Gastroesophageal sphincter (tissue), 3 donors: ENCODE measurements around the gene STYXL2.

ENCODE experiments used
- POLR2A ChIP-seq, 2 donors: fragments of 450-650 bp; IDR thresholded peaks; one replicate each; pipeline ENCODE4 v1.6.1; 2017; ENCODE audit warnings: antibody characterized with exemption in 2 of 2, mild to moderate bottlenecking in 2 of 2, moderate library complexity in 1 of 2
- POLR2AphosphoS5 ChIP-seq: sonication (generic); formaldehyde crosslinking; IDR thresholded peaks from one replicate; pipeline ENCODE4 v1.6.1; 2017; ENCODE audit warnings: antibody characterized with exemption
- TF ChIP-seq, protein P1 (sequence below), 4 experiments: fragments of 200-600 bp in 2 of 4; fragments of 450-650 bp in 2 of 4; sonication (generic) in 1 of 4; IDR thresholded peaks; one replicate each; pipeline ENCODE4 v1.5.1; 2017 to 2019; ENCODE audit warnings: antibody characterized with exemption in 4 of 4, mild to moderate bottlenecking in 2 of 4, moderate library complexity in 2 of 4

DNA sequence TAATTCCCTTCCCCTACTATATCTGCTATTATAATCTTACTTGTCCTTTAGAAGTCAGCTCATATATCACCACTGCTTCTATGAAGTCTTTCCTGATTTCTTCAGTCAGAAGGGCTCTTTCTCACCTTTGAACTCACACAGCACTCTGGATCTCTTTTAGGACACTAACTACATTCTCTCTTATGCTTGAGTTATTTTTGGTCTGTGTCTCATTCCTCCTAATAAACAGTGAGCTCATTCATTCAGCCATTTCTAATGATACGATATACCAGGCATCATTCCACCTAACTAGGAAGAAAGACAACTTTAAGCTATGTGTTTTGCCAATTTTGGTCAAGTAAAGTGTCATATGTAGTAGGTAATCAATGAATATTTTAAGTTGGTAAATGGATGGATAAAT is 1.2 kb upstream of the STYXL2 start:
- TF ChIP-seq POLR2A (IDR thresholded peaks at IDR 0.05), result no peak
- TF ChIP-seq, protein P1, sequence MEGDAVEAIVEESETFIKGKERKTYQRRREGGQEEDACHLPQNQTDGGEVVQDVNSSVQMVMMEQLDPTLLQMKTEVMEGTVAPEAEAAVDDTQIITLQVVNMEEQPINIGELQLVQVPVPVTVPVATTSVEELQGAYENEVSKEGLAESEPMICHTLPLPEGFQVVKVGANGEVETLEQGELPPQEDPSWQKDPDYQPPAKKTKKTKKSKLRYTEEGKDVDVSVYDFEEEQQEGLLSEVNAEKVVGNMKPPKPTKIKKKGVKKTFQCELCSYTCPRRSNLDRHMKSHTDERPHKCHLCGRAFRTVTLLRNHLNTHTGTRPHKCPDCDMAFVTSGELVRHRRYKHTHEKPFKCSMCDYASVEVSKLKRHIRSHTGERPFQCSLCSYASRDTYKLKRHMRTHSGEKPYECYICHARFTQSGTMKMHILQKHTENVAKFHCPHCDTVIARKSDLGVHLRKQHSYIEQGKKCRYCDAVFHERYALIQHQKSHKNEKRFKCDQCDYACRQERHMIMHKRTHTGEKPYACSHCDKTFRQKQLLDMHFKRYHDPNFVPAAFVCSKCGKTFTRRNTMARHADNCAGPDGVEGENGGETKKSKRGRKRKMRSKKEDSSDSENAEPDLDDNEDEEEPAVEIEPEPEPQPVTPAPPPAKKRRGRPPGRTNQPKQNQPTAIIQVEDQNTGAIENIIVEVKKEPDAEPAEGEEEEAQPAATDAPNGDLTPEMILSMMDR (IDR thresholded peaks at IDR 0.05), result no peak
- no peak for TF ChIP-seq POLR2AphosphoS5
